ENCODE measurements around the gene AMT. TPM values are rescaled to one million over a fixed set of nuclear protein-coding genes. Genes with fewer than 3 reads are reported as not detected.
A peak's percentile ranks its signal among the peaks of the same experiment; 100 is the strongest.

AMT gene
- total RNA-seq, 1 donor from 2014 or later: 9.0 TPM

DNA sequence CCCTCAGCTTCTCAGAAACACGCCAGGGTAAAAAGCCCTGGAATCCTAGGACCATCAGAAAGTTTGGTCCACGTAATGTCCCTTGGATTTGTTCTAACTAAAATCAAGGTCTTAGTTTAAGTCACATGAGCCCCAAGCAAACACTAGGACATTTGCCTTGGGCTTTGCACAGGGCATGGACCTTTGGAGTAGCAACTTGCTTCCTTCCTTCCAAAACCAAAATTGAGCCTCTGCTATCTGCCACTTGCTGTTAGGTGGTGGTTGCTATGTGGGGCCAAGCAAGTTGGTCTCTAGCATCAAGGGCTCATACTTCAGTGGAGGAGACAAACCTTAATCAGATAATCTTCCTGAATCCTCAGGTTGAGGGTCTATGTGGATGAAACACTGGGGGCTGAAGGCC, 43.8 kb upstream of the AMT start:
- DNase-seq: no peak
- no peaks in the 10 kb centered on the region for H3K9me3 ChIP-seq
- no peak overlapping the region for H3K4me3 ChIP-seq
- H3K27ac ChIP-seq: peak overlapping the region; percentile 26
- H3K27me3 ChIP-seq: no peaks in the 10 kb centered on the region
- H3K36me3 ChIP-seq: no peaks in the 10 kb centered on the region
- H3K4me1 ChIP-seq: peaks cover 27% of the 10 kb centered on the region
- ATAC-seq: no peak
- intact Hi-C loops (cut with DNase I): no loop called here
- TF ChIP-seq, protein P1, sequence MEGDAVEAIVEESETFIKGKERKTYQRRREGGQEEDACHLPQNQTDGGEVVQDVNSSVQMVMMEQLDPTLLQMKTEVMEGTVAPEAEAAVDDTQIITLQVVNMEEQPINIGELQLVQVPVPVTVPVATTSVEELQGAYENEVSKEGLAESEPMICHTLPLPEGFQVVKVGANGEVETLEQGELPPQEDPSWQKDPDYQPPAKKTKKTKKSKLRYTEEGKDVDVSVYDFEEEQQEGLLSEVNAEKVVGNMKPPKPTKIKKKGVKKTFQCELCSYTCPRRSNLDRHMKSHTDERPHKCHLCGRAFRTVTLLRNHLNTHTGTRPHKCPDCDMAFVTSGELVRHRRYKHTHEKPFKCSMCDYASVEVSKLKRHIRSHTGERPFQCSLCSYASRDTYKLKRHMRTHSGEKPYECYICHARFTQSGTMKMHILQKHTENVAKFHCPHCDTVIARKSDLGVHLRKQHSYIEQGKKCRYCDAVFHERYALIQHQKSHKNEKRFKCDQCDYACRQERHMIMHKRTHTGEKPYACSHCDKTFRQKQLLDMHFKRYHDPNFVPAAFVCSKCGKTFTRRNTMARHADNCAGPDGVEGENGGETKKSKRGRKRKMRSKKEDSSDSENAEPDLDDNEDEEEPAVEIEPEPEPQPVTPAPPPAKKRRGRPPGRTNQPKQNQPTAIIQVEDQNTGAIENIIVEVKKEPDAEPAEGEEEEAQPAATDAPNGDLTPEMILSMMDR (IDR thresholded peaks at IDR 0.05): no peak

DNA sequence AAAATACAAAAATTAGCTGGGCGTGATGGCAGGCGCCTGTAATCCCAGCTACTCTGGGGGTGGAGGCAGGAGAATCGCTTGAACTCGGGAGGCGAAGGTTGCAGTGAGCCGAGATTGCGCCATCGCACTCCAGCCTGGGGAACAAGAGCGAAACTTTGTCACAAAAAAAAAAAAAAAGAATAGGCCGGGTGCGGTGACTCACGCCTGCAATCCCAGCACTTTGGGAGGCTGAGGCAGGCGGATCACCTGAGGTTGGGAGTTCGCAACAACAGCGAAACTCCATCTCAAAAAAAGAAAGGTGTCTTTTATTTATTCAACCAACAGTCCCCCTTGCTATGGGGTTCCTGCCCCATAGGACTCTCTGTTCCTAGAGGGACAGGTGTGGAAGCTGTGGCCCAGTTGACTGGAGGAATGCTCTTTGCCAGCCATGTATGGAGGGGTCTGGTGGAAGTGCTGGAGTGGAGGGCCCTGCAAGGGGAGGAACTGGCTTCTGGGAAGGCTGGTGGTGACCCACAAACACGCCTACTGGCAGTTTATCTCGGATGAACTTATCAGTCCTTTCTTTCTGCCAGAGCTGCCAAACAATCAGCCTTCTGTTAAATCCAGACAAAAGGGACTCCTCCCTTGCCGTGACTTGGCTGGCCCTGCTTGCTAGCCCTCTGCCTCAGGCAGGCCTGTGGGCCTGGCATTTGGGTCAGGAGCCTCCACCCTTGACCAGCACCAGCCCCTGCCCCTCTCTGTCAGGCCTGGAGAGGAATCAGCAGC, 43.2 kb upstream of the AMT start:
- H3K36me3 ChIP-seq: no peaks in the 10 kb centered on the region
- no peaks in the 10 kb centered on the region for H3K27me3 ChIP-seq
- ATAC-seq (no peak), DNase-seq (peak; percentile 78)
- peaks cover 23% of the 10 kb centered on the region for H3K4me1 ChIP-seq
- H3K27ac ChIP-seq: peak overlapping the region; percentile 26
- intact Hi-C loops (cut with DNase I): no loop called here
- TF ChIP-seq, protein P1 (IDR thresholded peaks at IDR 0.05): no peak
- no peaks in the 10 kb centered on the region for H3K9me3 ChIP-seq
- no peak overlapping the region for H3K4me3 ChIP-seq

DNA sequence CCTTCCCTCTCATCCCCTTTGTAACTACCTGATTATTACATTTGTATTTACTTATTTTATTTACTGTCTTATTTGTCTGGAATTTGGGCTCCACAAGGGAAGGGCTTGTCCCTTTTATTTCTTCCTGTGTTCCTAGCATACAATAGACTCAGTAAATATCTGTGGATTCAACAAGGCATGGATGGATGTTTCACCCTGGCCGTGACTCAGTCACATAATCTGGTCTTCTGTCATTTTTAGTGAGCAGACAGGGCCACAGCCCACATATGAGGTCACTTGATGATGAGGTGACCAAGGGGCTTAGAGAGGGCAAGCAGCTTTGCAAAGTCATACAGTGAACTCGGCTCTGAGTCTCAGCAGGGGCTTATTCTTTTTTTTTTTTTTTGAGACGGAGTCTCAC, 39.9 kb upstream of the AMT start:
- no peak for ATAC-seq
- H3K4me1 ChIP-seq: peaks cover 8% of the 10 kb centered on the region
- H3K9me3 ChIP-seq: no peaks in the 10 kb centered on the region

GRCh38 chr3:49461443-49462171, 39.3 kb upstream of the AMT start:
- peak; percentile 40 for ATAC-seq
- no peaks in the 10 kb centered on the region for H3K36me3 ChIP-seq
- H3K4me1 ChIP-seq: peaks cover 8% of the 10 kb centered on the region
- TF ChIP-seq, protein P1 (IDR thresholded peaks at IDR 0.05): no peak
- H3K4me3 ChIP-seq: no peak overlapping the region
- DNase-seq: no peak
- H3K27me3 ChIP-seq: no peaks in the 10 kb centered on the region
- intact Hi-C loops (cut with DNase I): no loop called here
- H3K27ac ChIP-seq: peak overlapping the region; percentile 55
- H3K9me3 ChIP-seq: no peaks in the 10 kb centered on the region

More for the DNA sequence above, 39.9 kb upstream of the AMT start:
- intact Hi-C loops (cut with DNase I): no loop called here
- H3K36me3 ChIP-seq: no peaks in the 10 kb centered on the region
- no peaks in the 10 kb centered on the region for H3K27me3 ChIP-seq
- no peak overlapping the region for H3K4me3 ChIP-seq
- H3K27ac ChIP-seq: peak overlapping the region; percentile 55
- no peak for DNase-seq
- TF ChIP-seq, protein P1 (IDR thresholded peaks at IDR 0.05): no peak

GRCh38 chr3:49460956-49461355, 38.7 kb upstream of the AMT start:
- intact Hi-C loops (cut with DNase I): no loop called here
- ATAC-seq: no peak
- H3K27ac ChIP-seq: no peak overlapping the region

More at GRCh38 chr3:49460956-49461355, 38.7 kb upstream of the AMT start:
- no peak for DNase-seq
- Histone ChIP-seq H3K36me3 (no peaks in the 10 kb centered on the region), H3K27me3 (no peaks in the 10 kb centered on the region), H3K4me3 (no peak overlapping the region), H3K9me3 (no peaks in the 10 kb centered on the region), H3K4me1 (peaks cover 8% of the 10 kb centered on the region)
- TF ChIP-seq, protein P1 (IDR thresholded peaks at IDR 0.05): no peak

All from upper lobe of right lung (tissue), 1 donor.